Effector memory CD4-positive, alpha-beta T cell (primary cell): ENCODE results near the gene RAD1.

ENCODE experiments used
- DNase-seq, 3 donors: peaks; one replicate each; pipeline ENCODE4 v3.0.0-alpha.2; 2020
- H3K27ac ChIP-seq: 2 replicates; pipeline ENCODE4 v1.7.0; 2013; ENCODE audit warnings: mild to moderate bottlenecking, low read length, moderate library complexity; ENCODE audit not compliant: insufficient read depth, poor library complexity, severe bottlenecking
- H3K27me3 ChIP-seq: replicated peaks from 2 replicates; pipeline ENCODE4 v1.7.0; 2013; ENCODE audit warnings: mild to moderate bottlenecking, low read length; ENCODE audit not compliant: insufficient read depth, control insufficient read depth, poor library complexity, severe bottlenecking
- H3K36me3 ChIP-seq: 2 replicates; pipeline ENCODE4 v1.7.0; 2013; ENCODE audit warnings: mild to moderate bottlenecking, low read length, moderate library complexity; ENCODE audit not compliant: control insufficient read depth, insufficient read depth
- H3K4me1 ChIP-seq: 2 replicates; pipeline ENCODE4 v1.7.0; 2013; ENCODE audit warnings: low read length, mild to moderate bottlenecking; ENCODE audit not compliant: control insufficient read depth, insufficient read depth, poor library complexity, severe bottlenecking
- H3K4me3 ChIP-seq: 2 replicates; pipeline ENCODE4 v1.7.0; 2013; ENCODE audit warnings: low read length, low read depth, mild to moderate bottlenecking; ENCODE audit not compliant: insufficient read depth, poor library complexity, severe bottlenecking
- H3K9me3 ChIP-seq: 2 replicates; pipeline ENCODE4 v1.7.0; 2013; ENCODE audit warnings: mild to moderate bottlenecking, low read length, moderate library complexity; ENCODE audit not compliant: control insufficient read depth

Gene RAD1

DNA sequence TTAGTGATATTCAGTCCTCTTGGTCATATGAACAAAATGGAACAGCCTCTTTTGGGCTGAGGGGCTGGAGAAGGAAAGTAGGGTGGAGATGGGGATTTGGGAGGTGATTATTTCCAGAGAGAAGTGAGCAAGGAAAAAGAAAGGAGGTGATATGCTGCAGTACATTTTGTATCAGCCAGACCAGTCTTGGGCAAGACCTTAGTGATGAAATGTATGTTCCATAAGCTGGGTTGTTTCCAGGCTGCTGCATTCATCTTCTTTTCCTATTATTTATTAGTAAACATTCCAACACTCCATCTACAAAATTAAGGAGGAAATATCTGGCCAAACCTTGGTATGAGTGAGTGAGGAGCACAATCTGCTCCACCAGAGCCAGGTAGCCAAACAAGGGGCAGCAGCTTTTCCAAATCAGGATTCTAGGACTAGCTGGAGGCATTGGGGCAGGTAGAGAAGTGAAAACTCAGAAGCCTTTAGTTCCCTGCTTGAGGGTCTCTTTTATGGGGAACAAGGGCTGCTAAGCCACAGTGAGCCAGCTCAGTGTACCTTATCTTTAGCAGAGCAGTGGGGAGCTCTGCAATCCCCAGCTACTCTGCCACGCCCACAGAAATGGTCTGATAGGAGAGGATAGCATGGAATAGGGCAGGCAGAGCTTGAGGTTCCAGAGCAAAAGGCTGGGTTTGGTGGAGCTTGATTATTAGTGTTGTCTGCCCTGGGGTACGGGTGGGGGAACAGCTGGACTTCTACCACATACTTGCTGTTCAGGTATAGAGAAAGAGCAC, 19.5 kb downstream of the RAD1 start:
- Histone ChIP-seq H3K36me3 (no peaks in the 10 kb centered on the region), H3K9me3 (no peaks in the 10 kb centered on the region), H3K4me3 (no peak overlapping the region), H3K27ac (no peak overlapping the region), H3K4me1 (no peaks in the 10 kb centered on the region), H3K27me3 (no peaks in the 10 kb centered on the region)
- DNase-seq: no peak

DNA sequence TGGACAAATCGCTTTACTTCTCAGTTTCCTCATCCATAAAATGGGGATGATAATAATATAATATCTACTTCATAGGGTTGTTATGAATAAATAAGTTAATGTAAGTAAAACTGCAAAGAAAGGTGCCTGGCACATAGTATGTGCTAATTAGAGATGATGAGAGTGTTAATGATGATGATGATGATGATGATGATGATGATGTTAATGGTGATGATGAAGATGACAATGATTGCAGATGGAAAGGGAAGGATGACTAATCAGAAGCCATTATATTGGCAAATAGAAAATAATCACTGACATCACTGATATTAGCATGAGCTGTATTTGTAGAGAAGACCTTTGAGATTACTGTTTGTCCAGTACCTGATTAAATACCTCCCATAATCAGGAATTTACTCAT, 20.6 kb downstream of the RAD1 start:
- Histone ChIP-seq H3K9me3 (no peaks in the 10 kb centered on the region), H3K27ac (no peak overlapping the region), H3K27me3 (no peaks in the 10 kb centered on the region), H3K4me3 (no peak overlapping the region), H3K36me3 (no peaks in the 10 kb centered on the region), H3K4me1 (no peaks in the 10 kb centered on the region)
- no peak for DNase-seq

DNA sequence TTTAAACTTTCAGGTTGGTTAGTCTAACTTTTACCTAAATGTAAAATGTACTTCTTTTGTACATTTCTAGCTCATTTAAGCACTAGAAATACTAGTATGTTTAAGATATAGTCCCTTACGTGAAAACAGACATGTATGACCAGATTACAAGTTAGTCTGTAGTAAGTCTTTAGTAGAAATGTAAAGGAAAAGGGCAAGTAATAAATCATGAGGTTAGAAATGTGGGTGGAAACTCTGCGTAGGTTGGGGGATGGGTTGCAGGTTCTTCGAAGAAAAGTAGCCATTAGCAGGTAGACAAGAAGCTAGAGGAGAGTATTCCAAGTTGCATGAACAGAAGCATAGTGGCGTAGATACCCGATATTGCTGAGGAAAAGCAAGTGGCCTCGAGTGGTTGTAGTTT, 22.9 kb downstream of the RAD1 start:
- H3K4me3 ChIP-seq: no peak overlapping the region
- no peaks in the 10 kb centered on the region for H3K27me3 ChIP-seq
- no peaks in the 10 kb centered on the region for H3K36me3 ChIP-seq
- no peak for DNase-seq
- no peaks in the 10 kb centered on the region for H3K9me3 ChIP-seq
- no peaks in the 10 kb centered on the region for H3K4me1 ChIP-seq
- H3K27ac ChIP-seq: no peak overlapping the region

DNA sequence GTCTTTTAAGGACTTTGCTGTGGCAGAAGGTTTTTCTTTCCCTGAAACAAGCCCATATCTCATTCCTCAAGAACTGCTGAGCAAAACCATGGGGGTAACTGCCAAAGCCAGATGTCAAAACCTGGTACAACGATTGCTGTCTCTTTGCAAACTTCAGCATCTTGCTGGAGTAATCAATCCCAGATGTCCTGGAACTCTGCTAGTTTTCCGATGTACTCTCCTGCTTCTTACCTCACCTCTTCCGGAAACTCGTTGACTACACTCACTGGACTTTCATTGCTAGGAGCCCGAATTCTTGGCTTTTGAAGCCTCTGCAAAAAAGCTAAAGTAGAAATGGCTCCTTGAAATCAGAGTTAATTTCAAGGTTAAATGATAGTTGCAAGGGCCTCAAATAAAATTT, 23.3 kb downstream of the RAD1 start:
- Histone ChIP-seq H3K9me3 (no peaks in the 10 kb centered on the region), H3K4me1 (no peaks in the 10 kb centered on the region), H3K27me3 (no peaks in the 10 kb centered on the region), H3K4me3 (no peak overlapping the region), H3K27ac (no peak overlapping the region), H3K36me3 (no peaks in the 10 kb centered on the region)
- no peak for DNase-seq

DNA sequence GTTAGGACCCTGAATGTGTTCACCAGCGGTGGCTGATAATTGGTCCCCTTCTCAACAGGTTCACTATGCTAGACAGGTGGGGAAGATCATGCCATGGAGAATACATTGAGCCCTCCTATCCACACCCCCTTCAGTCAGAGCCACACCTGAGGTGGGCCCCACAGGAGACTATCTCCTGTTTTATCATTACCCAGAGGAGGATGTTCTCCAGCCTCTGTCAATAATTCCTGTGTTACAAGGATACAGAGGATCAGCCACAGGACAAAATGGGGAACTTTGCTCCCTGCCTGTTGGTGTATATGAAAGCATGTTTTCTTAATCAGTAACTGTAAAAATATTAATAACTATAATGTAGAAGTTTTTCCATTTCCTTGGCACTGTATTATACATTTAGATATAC, 25.9 kb downstream of the RAD1 start:
- Histone ChIP-seq H3K27me3 (no peaks in the 10 kb centered on the region), H3K27ac (no peak overlapping the region), H3K9me3 (no peaks in the 10 kb centered on the region), H3K36me3 (no peaks in the 10 kb centered on the region), H3K4me1 (no peaks in the 10 kb centered on the region), H3K4me3 (no peak overlapping the region)
- no peak for DNase-seq

DNA sequence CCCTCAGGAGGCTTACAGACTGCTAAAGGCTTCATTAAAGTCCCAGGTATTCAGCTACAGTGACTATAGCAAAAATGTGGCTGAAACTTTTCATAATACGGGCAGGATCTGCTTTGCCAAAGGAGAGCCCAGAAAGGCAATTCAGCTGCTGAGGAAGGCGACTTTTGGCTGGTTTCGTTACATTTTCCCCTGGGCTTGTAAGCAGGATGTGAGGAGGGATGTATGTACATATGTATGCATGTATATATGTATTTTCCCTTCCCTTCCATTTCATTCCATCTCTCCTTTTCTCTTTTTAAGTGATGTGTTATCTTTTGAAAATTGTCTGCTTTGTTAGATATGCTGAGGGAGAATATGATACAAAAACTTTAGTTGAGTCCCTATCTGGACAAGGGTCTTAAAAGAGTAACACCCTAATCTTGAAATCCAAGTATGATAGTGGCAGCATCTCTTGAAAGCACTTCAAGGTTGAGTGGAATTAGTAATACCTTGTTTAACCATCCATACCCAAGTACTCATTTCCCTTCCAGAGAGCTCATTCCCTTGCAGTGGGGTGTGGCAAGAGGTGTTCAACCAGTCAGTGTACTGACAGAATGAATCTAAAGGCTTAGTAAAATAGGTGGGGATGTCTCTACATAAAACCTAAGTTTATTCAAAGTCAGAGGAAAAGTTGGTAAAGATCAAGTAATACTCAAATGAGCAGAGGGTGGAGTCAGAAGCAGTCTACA, 28.7 kb downstream of the RAD1 start:
- no peak overlapping the region for H3K4me3 ChIP-seq
- H3K4me1 ChIP-seq: no peaks in the 10 kb centered on the region

DNA sequence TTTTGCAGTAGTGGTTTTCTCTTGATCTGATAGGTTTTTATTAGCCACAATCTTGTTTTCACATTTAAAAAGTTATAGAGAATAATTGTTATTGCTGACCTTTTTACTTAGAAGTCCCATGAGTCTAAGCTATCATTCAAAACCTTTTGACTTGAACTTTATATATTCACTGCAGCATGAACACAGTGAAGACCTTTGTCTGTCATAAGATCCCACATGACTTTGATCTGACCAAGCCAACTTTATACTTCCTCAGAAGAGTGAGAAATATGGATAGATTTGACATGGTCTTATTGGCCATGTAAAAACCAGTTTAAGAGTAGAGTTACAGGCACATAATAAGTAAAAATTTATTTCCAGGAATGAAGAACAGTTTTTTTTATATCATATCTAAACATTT, 34.1 kb downstream of the RAD1 start:
- H3K27ac ChIP-seq: no peak overlapping the region
- H3K9me3 ChIP-seq: no peaks in the 10 kb centered on the region
- peaks cover 3% of the 10 kb centered on the region for H3K27me3 ChIP-seq
- no peak overlapping the region for H3K4me3 ChIP-seq
- no peaks in the 10 kb centered on the region for H3K36me3 ChIP-seq
- DNase-seq: no peak
- H3K4me1 ChIP-seq: no peaks in the 10 kb centered on the region

More for the DNA sequence above, 28.7 kb downstream of the RAD1 start:
- no peak for DNase-seq
- Histone ChIP-seq H3K27me3 (no peaks in the 10 kb centered on the region), H3K9me3 (no peaks in the 10 kb centered on the region), H3K36me3 (no peaks in the 10 kb centered on the region), H3K27ac (no peak overlapping the region)

DNA sequence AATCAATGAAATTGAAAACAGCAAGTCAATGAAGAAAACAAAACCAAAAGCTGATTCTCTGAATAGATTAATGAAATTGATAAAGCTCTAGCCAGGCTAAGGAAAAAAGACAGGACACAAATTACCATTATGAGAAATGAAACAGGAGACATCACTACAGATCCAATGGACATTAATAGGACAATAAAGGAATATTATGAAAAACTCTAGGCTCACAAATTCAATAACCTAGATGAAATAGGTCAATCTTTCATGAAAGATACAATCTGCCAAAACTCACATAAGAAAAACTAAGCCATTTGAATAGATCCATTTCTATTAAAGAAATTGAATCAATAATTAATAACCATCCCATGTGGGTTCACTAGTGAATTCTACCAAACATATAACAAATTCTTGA, 39.0 kb downstream of the RAD1 start:
- DNase-seq: no peak
- Histone ChIP-seq H3K4me3 (no peak overlapping the region), H3K27me3 (peaks cover 3% of the 10 kb centered on the region), H3K4me1 (no peaks in the 10 kb centered on the region), H3K27ac (no peak overlapping the region), H3K36me3 (no peaks in the 10 kb centered on the region), H3K9me3 (no peaks in the 10 kb centered on the region)

DNA sequence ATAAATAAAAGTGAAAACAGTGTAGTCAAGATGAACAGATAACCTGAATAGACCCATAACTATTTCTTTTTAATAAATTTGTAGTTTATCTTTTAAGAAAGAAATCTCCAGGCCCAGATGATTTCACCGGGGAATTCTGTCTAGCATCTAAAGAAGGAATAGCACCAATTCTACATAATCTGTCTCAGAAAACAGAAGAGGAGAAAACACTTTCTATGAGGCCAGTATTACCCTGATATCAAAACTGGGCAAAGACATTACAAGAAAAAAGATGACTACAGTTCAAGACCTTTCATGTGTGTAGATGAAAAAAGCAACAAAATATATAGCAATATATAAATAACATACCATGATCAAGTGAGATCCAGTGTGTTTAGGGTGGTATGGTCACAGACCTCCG, 44.9 kb downstream of the RAD1 start:
- Histone ChIP-seq H3K27ac (no peak overlapping the region), H3K4me3 (no peak overlapping the region), H3K9me3 (no peaks in the 10 kb centered on the region), H3K36me3 (no peaks in the 10 kb centered on the region), H3K27me3 (no peaks in the 10 kb centered on the region), H3K4me1 (no peaks in the 10 kb centered on the region)
- no peak for DNase-seq

DNA sequence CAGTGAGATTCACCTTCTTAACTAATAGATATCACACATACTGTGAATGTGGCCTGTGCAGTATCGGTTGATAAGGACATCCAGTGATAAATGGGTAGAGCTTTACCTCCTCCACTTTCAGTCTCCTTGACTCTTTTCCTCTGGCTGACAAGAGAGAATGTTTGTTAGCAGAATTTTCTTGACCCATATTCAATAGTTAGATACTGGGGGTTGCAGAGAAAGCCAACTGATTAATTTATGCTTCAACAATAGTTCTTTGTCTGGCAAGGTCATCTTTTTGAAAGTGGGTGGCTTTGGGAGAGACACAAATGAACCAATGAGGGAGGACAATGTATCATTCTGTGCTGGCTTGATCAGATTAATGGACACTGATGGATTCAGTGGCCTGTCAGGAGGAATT, 46.0 kb downstream of the RAD1 start:
- no peak for DNase-seq
- Histone ChIP-seq H3K36me3 (no peaks in the 10 kb centered on the region), H3K27ac (no peak overlapping the region), H3K4me3 (no peak overlapping the region), H3K9me3 (no peaks in the 10 kb centered on the region), H3K4me1 (no peaks in the 10 kb centered on the region), H3K27me3 (no peaks in the 10 kb centered on the region)
